Activated T-cell treated with anti-CD3 and anti-CD28 coated beads, Interleukin-2, amount 50 U/mL, for 4 hours (primary cell): ENCODE measurements around the gene GDF10. TPM values are rescaled to one million over a fixed set of nuclear protein-coding genes. Genes with fewer than 3 reads are reported as not detected.

Experiments
- ATAC-seq, 2 donors: fragments of 200-7000 bp; cut with Tn5 transposase; one replicate each; pipeline ENCODE4 v1.10.0; 2021
- DNase-seq: peaks from one replicate; pipeline ENCODE4 v3.0.0-alpha.2; 2020
- H3K27me3 Mint-ChIP-seq: one replicate; pipeline ENCODE4 v1.8.0; 2021; ENCODE audit warnings: low read depth, mixed read lengths
- H3K36me3 Mint-ChIP-seq: one replicate; pipeline ENCODE4 v1.8.0; 2022; ENCODE audit warnings: mixed read lengths; ENCODE audit not compliant: insufficient read depth
- H3K4me1 Mint-ChIP-seq: one replicate; pipeline ENCODE4 v1.8.0; 2021; ENCODE audit warnings: low read depth, mixed read lengths
- H3K4me3 Mint-ChIP-seq: one replicate; pipeline ENCODE4 v1.8.0; 2021; ENCODE audit warnings: mild to moderate bottlenecking, moderate library complexity, mixed read lengths
- H3K9me3 Mint-ChIP-seq: one replicate; pipeline ENCODE4 v1.8.0; 2021; ENCODE audit warnings: mixed read lengths
- total RNA-seq, 3 donors: library from RNA; stranded (reverse); gene quantifications; one replicate each; pipeline ENCODE4 v1.2.1, GENCODE V29; 2021

Gene GDF10
- total RNA-seq, 3 donors from 2014 or later, result 0.25 to 0.43 (median 0.37) TPM

DNA sequence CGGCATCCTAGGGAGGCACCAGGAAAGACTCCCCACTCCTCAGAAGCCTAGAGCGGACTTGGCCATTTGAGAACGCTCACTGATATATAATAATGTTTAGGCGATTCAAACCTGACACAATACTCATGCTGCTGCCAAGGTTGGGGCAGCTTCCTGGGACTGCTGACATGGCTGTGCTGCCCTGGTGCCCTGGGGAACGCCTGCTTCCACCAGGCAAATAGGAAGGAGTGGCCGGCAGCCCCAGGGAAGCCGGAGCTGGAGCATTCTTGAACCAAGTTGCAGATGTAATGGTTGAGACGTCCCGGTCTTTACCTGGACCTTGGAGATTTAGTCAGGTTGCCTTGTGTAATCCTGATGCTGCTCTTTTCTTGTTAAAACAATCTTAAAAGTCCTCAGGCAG, 8.8 kb downstream of the GDF10 start:
- Mint-ChIP-seq H3K9me3 (no peaks in the 10 kb centered on the region), H3K27me3 (no peaks in the 10 kb centered on the region)
- ATAC-seq, result no peak

DNA sequence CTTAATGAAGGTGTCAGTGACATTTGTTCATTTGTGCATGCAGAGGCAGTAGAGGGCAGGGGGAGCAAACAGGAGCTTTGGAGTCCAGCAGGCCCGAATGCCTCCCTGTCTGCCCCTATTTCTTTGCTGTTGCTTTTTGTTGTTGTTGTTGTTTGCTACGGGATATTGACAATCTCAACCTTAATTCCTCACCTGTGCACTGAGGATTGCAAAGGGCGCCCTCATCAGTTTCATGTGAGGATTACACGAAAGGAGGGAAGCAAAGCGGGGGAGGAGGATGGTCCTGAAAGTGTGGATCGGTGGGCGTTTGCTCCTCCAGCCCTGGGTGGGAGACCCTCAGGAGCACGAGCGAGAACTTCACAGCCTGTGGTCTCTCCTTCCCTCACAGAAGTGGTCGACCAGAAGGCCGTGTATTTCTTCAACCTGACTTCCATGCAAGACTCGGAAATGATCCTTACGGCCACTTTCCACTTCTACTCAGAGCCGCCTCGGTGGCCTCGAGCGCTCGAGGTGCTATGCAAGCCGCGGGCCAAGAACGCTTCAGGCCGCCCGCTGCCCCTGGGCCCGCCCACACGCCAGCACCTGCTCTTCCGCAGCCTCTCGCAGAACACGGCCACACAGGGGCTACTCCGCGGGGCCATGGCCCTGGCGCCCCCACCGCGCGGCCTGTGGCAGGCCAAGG, 9.6 kb downstream of the GDF10 start:
- Mint-ChIP-seq H3K36me3 (no peaks in the 10 kb centered on the region), H3K27me3 (no peaks in the 10 kb centered on the region), H3K9me3 (no peaks in the 10 kb centered on the region), H3K4me1 (peaks cover 22% of the 10 kb centered on the region), H3K4me3 (no peak overlapping the region)
- DNase-seq, result no peak
- ATAC-seq, result no peak

More for the DNA sequence above, 8.8 kb downstream of the GDF10 start:
- DNase-seq, result no peak
- Mint-ChIP-seq H3K36me3 (no peaks in the 10 kb centered on the region), H3K4me3 (no peak overlapping the region), H3K4me1 (peaks cover 22% of the 10 kb centered on the region)

DNA sequence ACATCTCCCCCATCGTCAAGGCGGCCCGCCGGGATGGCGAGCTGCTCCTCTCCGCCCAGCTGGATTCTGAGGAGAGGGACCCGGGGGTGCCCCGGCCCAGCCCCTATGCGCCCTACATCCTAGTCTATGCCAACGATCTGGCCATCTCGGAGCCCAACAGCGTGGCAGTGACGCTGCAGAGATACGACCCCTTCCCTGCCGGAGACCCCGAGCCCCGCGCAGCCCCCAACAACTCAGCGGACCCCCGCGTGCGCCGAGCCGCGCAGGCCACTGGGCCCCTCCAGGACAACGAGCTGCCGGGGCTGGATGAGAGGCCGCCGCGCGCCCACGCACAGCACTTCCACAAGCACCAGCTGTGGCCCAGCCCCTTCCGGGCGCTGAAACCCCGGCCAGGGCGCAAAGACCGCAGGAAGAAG, 10.1 kb downstream of the GDF10 start:
- Mint-ChIP-seq H3K9me3 (no peaks in the 10 kb centered on the region), H3K4me1 (peaks cover 22% of the 10 kb centered on the region), H3K4me3 (no peak overlapping the region)

DNA sequence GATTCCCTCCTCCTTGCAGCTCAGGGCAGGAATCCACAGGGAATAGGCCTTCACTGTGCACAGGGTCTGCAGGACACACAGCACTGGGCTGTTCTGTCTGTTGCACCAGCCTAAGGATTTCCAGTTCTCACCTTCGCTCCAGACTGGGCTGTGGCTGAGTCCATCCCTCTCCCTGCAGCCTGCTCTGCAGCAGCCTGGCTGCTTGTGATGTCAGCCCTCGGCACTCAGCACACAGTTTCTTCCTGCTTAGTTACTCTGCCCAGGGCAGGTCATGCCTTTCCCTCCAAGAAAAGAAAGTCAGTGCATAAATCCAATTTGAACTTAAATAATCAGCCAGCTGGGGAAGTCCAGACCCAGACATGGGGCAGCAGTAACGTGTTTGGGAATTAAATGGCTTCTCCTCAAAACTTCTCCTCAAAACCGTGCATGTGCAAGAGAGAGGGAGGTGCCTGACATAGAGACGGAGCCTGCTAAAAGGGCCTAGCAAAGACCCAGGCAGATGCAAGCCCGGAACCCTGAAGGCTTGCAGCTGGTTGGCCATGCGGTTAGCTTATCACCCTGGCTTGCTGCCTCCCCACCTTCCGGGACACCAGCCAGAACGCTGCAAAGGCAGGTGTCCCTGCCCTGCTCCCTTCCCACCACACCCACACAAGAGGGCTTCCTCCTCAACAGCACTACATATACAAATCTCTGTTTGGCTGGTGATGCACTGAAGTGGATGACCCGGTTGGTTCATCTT, 11.4 kb downstream of the GDF10 start:
- Mint-ChIP-seq H3K36me3 (no peaks in the 10 kb centered on the region), H3K4me3 (peak overlapping the region; percentile 21), H3K9me3 (no peaks in the 10 kb centered on the region), H3K4me1 (peaks cover 20% of the 10 kb centered on the region), H3K27me3 (no peaks in the 10 kb centered on the region)
- ATAC-seq, result peak; percentile 51 to 54
- DNase-seq, result no peak

More for the DNA sequence above, 10.1 kb downstream of the GDF10 start:
- no peak for DNase-seq
- H3K27me3 Mint-ChIP-seq, result no peaks in the 10 kb centered on the region
- ATAC-seq, result no peak
- H3K36me3 Mint-ChIP-seq, result no peaks in the 10 kb centered on the region

DNA sequence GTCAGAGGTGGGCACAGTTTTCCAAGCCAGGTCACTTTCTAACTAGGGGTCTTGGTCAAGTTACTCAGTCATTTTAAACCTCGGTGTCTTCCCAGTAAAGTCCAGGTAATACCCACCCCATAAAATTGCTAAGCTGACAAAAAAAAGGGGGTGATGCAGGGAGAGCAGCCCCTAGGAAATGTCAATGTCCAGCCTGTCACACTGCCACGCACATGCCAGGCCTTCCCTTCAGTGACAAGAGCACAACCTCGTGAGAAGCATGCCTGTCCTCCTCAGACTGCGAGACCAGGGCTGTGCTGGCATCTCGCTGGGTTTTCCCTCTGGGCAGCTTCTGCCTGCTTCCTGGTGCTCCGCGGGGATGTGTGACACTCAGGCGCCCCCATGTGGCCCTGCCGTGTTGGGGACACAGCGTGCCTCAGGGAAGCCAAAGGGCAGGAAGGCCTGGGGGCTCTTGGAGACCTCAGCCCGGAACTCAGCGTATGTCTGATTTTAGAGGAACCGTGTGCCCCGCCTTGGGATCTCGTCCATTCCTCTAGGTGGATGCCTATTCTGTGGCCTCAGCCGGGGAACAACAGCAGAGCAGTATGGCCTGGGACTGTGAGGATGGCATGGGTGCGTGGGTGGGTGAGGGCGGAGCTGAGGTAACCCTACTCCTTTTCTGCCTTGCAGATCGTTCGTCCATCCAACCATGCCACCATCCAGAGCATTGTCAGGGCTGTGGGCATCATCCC, 12.1 kb downstream of the GDF10 start:
- H3K4me3 Mint-ChIP-seq, result peak overlapping the region; percentile 21
- H3K27me3 Mint-ChIP-seq, result no peaks in the 10 kb centered on the region
- ATAC-seq (peak; percentile 92 to 94), DNase-seq (peak; percentile 83)
- H3K9me3 Mint-ChIP-seq, result no peaks in the 10 kb centered on the region
- peaks cover 18% of the 10 kb centered on the region for H3K4me1 Mint-ChIP-seq
- H3K36me3 Mint-ChIP-seq, result no peaks in the 10 kb centered on the region

DNA sequence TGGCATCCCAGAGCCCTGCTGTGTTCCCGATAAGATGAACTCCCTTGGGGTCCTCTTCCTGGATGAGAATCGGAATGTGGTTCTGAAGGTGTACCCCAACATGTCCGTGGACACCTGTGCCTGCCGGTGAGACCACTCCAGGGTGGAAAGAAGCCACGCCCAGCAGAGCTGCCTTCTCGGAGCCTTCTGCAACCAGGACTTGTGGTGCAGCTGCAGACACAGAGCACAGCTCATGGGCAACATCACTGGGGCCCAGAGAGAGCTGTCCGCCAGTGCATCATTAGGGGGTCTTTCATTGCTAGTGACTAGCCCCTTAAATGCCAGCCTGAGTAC, 12.6 kb downstream of the GDF10 start:
- Mint-ChIP-seq H3K9me3 (no peaks in the 10 kb centered on the region), H3K4me1 (peaks cover 18% of the 10 kb centered on the region), H3K4me3 (no peak overlapping the region), H3K27me3 (no peaks in the 10 kb centered on the region), H3K36me3 (no peaks in the 10 kb centered on the region)
- ATAC-seq, result no peak
- DNase-seq, result no peak

DNA sequence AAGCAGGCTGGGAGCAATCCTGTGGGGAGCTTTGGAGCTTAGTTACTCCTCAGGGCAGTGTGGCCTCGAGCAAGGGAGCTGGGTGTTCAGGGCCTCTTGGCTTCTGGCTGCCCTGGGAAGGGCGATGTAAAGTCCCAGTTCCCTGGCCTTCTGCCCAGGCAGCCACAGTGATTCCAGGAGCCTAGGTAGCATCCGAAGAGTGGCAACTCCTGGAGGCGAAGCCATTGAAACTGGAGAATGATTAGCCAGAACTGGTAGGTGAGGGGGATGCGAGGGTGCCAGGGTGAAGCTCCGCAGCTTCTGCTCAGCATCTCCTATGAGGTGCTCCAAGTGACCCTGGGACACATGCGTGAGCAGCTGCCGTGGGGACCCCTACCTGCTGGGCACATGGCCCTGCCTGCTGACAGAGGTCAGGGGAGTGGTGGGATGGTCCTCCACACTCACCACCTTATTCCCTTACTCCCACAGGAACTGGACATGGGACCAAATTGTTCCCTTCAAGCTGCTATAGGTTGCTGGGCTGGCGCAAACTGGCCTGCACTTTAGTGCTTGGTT, 14.5 kb downstream of the GDF10 start:
- DNase-seq, result no peak
- H3K9me3 Mint-ChIP-seq, result no peaks in the 10 kb centered on the region
- H3K36me3 Mint-ChIP-seq, result no peaks in the 10 kb centered on the region
- ATAC-seq, result no peak
- no peaks in the 10 kb centered on the region for H3K27me3 Mint-ChIP-seq
- H3K4me3 Mint-ChIP-seq, result no peak overlapping the region
- peaks cover 18% of the 10 kb centered on the region for H3K4me1 Mint-ChIP-seq

DNA sequence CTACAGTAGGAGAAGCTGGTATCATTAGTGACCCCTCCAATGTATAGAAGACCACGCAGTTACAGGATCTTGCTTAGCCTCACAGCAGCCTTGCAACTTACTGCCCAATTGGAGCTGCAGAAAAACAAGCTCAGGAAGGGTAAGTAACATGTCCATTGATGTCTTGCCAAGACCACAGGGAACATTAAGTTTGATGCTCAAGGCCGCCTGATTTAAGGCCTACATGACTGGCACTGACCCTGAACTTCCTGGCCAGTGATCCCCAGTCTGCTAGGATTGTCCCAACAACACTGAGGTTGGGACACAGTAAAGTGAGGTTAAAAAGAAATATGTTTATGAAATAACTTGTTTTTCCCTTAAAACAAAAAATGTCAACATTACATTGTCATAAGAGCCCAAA, 15.4 kb downstream of the GDF10 start:
- Mint-ChIP-seq H3K27me3 (no peaks in the 10 kb centered on the region), H3K9me3 (no peaks in the 10 kb centered on the region), H3K36me3 (no peaks in the 10 kb centered on the region), H3K4me1 (peaks cover 18% of the 10 kb centered on the region), H3K4me3 (no peak overlapping the region)
- ATAC-seq (no peak), DNase-seq (no peak)

DNA sequence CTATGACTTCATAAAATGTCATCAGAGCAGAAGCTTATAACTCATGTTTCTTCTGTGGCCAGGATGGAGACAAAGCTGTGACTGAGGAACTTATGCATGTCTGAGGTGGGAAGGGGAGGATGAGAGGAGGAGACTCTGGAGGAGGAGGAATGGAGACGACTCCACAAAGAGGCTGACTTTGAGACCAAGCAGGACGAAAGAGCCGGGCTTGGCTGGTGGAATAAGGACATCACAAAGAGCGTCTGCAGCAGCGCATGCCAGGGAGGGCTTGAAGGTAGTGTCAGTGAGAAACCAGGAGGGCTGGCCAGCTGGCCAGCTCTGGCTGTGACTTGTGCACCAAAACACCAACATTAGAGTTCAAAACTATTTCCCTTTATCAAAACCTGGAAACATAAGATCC, 16.1 kb downstream of the GDF10 start:
- Mint-ChIP-seq H3K4me3 (no peak overlapping the region), H3K36me3 (no peaks in the 10 kb centered on the region), H3K27me3 (no peaks in the 10 kb centered on the region), H3K9me3 (no peaks in the 10 kb centered on the region), H3K4me1 (peaks cover 12% of the 10 kb centered on the region)
- DNase-seq (no peak), ATAC-seq (no peak)

DNA sequence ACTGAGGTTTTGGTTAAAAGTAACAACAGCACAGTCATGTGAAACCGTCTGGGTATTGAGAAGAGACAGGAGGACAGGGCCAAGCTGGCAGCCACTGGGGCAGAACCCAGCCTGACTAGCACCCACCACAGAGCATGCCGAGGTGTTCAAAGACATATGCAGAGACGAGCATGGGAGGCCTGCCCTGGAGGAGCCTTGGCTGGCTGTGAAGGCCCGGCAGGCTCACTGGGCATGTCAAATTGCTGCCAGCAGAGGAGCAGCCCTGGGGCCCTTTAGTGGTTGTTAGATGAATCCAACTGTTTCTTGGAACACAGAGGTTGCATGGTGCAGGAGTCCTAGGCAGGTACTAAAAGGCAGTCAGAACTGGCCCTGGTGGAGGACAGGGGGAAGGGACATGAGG, 17.3 kb downstream of the GDF10 start:
- Mint-ChIP-seq H3K9me3 (no peaks in the 10 kb centered on the region), H3K4me1 (peaks cover under 1% of the 10 kb centered on the region), H3K4me3 (no peak overlapping the region), H3K36me3 (no peaks in the 10 kb centered on the region), H3K27me3 (peaks cover 2% of the 10 kb centered on the region)
- ATAC-seq (no peak), DNase-seq (no peak)

DNA sequence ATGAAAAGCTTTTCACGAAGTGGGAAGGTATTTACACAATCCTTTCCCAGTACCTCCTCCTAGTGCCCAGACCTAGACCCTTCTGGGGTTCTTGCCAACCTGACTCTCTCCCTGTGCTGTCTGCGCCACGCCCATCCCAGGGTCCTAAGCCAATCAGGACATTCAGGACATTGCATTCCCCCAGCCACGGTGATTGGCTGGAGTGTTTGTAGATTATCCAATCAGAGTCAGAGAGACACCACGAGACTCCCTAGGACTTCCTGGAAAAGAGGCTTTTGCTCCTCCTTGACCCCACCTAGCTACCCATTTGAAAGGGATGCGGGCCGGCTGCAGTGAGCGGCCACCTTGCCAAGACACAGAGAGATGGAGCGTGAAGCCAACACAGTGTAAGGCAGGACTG, 18.7 kb downstream of the GDF10 start:
- no peaks in the 10 kb centered on the region for H3K9me3 Mint-ChIP-seq
- no peaks in the 10 kb centered on the region for H3K4me1 Mint-ChIP-seq
- ATAC-seq (no peak), DNase-seq (no peak)
- no peaks in the 10 kb centered on the region for H3K36me3 Mint-ChIP-seq
- no peak overlapping the region for H3K4me3 Mint-ChIP-seq
- H3K27me3 Mint-ChIP-seq, result peaks cover 5% of the 10 kb centered on the region

DNA sequence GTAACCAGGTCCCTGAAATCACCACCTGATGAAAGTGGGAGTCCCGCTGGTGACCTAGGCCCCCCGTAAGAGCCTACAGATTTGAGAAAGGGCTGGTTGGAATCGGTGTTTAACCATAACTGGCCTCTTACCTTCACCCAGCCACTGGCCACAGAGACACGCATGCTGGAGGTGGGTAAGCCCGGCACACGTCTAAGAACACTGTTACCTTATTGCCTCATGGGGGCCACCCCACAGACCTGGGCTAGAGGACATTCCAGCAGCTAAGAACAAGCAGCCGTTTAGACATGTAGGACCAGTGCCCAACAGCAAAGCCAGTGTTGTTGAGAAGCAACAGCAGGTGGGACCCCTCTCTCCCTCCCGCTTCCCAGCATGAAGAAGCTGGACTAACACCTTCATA, 19.8 kb downstream of the GDF10 start:
- H3K9me3 Mint-ChIP-seq, result no peaks in the 10 kb centered on the region
- H3K4me1 Mint-ChIP-seq, result no peaks in the 10 kb centered on the region
- H3K27me3 Mint-ChIP-seq, result peaks cover 7% of the 10 kb centered on the region
- DNase-seq (no peak), ATAC-seq (no peak)
- H3K4me3 Mint-ChIP-seq, result no peak overlapping the region
- no peaks in the 10 kb centered on the region for H3K36me3 Mint-ChIP-seq

DNA sequence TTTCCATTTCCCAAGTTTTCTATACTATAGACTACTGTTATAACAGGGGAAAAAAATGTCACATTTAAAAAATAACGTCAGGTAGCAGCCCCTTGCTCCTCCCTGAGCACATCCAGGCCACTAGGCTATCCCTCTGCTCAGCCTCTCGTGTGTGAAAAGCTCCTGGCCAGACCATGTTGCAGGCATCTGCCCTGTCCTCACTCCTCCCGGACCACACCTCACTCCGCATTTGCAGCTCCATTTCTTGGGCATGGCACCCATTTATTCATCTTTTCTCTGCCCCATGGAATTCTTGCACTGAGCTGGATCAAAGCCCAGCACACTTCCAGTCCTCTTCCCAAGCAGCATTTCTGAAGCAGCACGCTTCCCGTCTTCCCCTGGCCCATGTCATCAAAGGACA, 20.8 kb downstream of the GDF10 start:
- Mint-ChIP-seq H3K4me1 (no peaks in the 10 kb centered on the region), H3K9me3 (no peaks in the 10 kb centered on the region), H3K27me3 (peaks cover 10% of the 10 kb centered on the region), H3K4me3 (no peak overlapping the region), H3K36me3 (no peaks in the 10 kb centered on the region)
- DNase-seq (no peak), ATAC-seq (no peak)

DNA sequence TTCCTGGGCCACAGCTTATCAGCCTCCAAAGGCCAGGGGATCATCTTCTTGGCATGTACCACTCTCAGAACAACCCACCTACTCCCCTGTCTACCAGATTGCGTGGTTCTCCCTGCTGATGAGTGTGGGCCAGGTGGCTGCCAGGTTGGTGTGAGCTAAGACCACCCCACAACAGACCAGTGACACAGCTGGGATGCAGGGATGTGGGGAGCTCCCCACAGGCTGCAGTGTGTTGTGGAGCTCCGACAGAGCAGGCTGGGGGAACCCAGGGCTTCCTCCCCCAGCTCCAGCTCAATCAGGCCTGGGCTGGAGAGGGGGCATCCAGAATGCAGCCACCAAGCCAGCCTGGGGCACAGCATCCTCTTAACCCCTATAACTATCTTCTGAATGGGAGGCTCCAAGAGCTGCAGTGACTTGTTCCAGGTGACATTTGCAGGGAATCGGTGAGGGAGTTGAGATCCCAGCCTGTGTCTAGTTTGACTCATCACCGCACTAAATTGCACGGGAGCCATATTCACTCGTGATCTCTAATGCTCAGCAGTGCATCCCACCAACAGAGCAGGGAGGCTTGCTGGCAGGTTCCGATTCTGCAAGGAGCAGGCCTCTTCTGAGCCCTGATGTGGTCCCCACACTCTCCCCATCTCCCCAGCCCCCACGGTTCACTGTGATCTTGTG, 21.7 kb downstream of the GDF10 start:
- no peak for ATAC-seq
- Mint-ChIP-seq H3K27me3 (peaks cover 10% of the 10 kb centered on the region), H3K4me1 (no peaks in the 10 kb centered on the region)

More for the DNA sequence above, 21.7 kb downstream of the GDF10 start:
- DNase-seq, result no peak
- Mint-ChIP-seq H3K36me3 (no peaks in the 10 kb centered on the region), H3K9me3 (no peaks in the 10 kb centered on the region), H3K4me3 (no peak overlapping the region)
